Body of pancreas (tissue), 4 donors: ENCODE data around the gene ARPC1A.

Source experiments
- POLR2A ChIP-seq, 3 donors: fragments of 450-650 bp; IDR thresholded peaks; one replicate each; pipeline ENCODE4 v1.6.1; 2016; ENCODE audit warnings: antibody characterized with exemption in 3 of 3, mild to moderate bottlenecking in 2 of 3
- TF ChIP-seq, protein P1 (sequence below), 7 experiments: fragments of 450-650 bp in 4 of 7; fragments of 200-600 bp in 3 of 7; sonication (generic) in 3 of 7; IDR thresholded peaks; one replicate each; pipeline ENCODE4 v1.5.1; 2016 to 2019; ENCODE audit warnings: antibody characterized with exemption in 7 of 7

DNA sequence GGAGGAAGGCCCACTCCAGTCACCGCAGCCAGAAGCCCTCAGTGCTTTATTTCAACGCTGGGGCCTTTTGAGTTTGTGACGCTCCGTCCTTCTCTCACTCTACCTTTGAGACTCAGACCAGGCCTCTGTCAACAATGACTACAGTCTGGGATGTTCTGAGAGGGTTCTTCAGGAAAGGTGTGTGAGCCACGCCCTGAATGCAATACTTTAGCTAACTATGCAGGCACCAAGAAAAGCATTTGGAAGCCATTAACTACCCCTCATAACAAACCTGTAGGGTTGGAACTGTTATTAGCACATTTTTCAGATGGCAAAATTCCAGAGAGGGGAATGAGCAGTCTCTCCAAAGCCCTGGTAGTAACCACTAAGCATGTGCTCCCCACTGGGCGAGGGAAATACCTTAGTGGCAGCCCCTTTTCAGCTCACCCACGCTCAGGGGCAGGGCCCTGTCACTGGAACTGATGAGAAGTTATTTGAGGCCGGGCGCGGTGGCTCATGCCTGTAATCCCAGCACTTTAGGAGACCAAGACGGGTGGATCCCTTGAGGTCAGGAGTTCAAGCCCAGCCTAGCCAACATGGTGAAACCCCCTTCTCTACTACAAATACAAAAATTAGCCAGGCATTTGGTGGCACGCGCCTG is 43.2 kb downstream of the ARPC1A start:
- no peak for TF ChIP-seq POLR2A (IDR thresholded peaks at IDR 0.05)
- TF ChIP-seq, protein P1, sequence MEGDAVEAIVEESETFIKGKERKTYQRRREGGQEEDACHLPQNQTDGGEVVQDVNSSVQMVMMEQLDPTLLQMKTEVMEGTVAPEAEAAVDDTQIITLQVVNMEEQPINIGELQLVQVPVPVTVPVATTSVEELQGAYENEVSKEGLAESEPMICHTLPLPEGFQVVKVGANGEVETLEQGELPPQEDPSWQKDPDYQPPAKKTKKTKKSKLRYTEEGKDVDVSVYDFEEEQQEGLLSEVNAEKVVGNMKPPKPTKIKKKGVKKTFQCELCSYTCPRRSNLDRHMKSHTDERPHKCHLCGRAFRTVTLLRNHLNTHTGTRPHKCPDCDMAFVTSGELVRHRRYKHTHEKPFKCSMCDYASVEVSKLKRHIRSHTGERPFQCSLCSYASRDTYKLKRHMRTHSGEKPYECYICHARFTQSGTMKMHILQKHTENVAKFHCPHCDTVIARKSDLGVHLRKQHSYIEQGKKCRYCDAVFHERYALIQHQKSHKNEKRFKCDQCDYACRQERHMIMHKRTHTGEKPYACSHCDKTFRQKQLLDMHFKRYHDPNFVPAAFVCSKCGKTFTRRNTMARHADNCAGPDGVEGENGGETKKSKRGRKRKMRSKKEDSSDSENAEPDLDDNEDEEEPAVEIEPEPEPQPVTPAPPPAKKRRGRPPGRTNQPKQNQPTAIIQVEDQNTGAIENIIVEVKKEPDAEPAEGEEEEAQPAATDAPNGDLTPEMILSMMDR (IDR thresholded peaks at IDR 0.05): no peak
